ENCODE measurements around the gene ZNF416.

DNA sequence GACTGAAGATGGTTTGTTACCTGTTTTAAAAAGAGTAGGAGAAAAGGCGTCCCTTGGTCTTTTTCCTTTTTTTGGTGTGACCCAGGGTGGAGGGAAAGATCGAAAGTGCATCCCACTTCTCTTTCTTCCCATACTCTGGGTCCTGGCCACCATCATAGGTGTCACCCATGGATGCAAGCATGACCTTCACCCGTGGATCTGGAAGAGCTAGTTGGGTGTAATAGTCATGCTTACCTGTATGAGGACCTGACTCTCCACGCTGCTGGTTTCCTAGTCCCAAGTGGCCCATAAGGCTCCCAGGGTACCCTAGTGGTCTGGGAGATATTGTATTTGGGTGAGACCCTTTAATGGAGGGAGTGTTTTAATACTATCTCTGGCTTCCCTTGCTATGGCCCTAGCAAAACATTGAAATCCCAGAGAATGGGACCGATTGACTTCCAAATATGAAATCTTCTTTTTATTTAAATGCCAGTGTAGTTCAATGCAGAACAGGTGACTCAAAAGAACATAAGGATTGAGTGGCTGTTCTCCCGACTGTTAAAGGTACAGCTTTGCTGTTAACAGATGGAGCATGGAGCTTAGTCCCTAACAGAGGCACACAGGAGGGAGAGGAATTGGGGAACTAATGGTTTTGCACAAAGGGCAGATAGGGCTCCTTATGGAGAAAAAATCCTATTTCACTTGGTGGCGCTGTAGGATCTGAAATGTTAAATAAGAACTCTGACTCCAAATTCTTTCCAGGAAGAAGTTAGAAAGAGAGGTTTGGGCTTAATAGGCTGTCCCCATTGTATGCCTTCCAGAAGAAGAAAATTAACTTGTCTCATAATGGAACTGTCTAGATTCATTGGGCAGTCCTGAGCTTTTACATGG is 12.1 kb downstream of the ZNF416 start:
- TF ChIP-seq POLR2AphosphoS5 (IDR thresholded peaks at IDR 0.05; ENCODE audit: borderline replicate concordance, low read depth, low read length) (no peak), EZH2 (IDR thresholded peaks at IDR 0.05) (no peak)
